ENCODE data around the gene GFER.

The GFER gene

GRCh38 chr16:1974157-1975070 is 9.6 kb upstream of the GFER start:
- in situ Hi-C loops (cut with MboI; ENCODE audit: low sequenced_read_pairs) = no loop called here

GRCh38 chr16:1975432-1976215 is 8.4 kb upstream of the GFER start:
- in situ Hi-C loops (cut with MboI; ENCODE audit: low sequenced_read_pairs) = no loop called here

GRCh38 chr16:1976216-1976520 is 7.8 kb upstream of the GFER start:
- in situ Hi-C loops (cut with MboI; ENCODE audit: low sequenced_read_pairs) = no loop called here

GRCh38 chr16:1976951-1977874 is 6.8 kb upstream of the GFER start:
- in situ Hi-C loops (cut with MboI; ENCODE audit: low sequenced_read_pairs) = no loop called here

- in situ Hi-C loops (cut with MboI; ENCODE audit: low sequenced_read_pairs) = no loop called here
These were observed 6.1 kb upstream of the GFER start for GRCh38 chr16:1977875-1978268.

- in situ Hi-C loops (cut with MboI; ENCODE audit: low sequenced_read_pairs) = no loop called here
These were observed 5.4 kb upstream of the GFER start for GRCh38 chr16:1978476-1979120.

GRCh38 chr16:1979271-1980029 is 4.5 kb upstream of the GFER start:
- in situ Hi-C loops (cut with MboI; ENCODE audit: low sequenced_read_pairs) = no loop called here

- in situ Hi-C loops (cut with MboI; ENCODE audit: low sequenced_read_pairs) = no loop called here
These were observed 3.8 kb upstream of the GFER start for GRCh38 chr16:1980030-1980769.

GRCh38 chr16:1980770-1981087 is 3.3 kb upstream of the GFER start:
- in situ Hi-C loops (cut with MboI; ENCODE audit: low sequenced_read_pairs) = no loop called here

GRCh38 chr16:1981398-1981836 is 2.6 kb upstream of the GFER start, which contains the start of gene NOXO1:
TSS of gene NOXO1 (minus strand) at chr16:1981469. CDS start at chr16:1981179, 290 bp downstream.
- in situ Hi-C loops (cut with MboI; ENCODE audit: low sequenced_read_pairs) = no loop called here

GRCh38 chr16:1982013-1982433 is 2.0 kb upstream of the GFER start:
- in situ Hi-C loops (cut with MboI; ENCODE audit: low sequenced_read_pairs) = no loop called here

GRCh38 chr16:1982991-1983543 is 926 bp upstream of the GFER start:
- in situ Hi-C loops (cut with MboI; ENCODE audit: low sequenced_read_pairs) = no loop called here

GRCh38 chr16:1984347-1985225 is 593 bp downstream of the GFER start:
- in situ Hi-C loops (cut with MboI; ENCODE audit: low sequenced_read_pairs) = no loop called here

- in situ Hi-C loops (cut with MboI; ENCODE audit: low sequenced_read_pairs) = no loop called here
These were observed 1.6 kb downstream of the GFER start for GRCh38 chr16:1985466-1986150.

- in situ Hi-C loops (cut with MboI; ENCODE audit: low sequenced_read_pairs) = no loop called here
These were observed 3.2 kb downstream of the GFER start for GRCh38 chr16:1987198-1987597.

GRCh38 chr16:1989209-1990100 is 5.5 kb downstream of the GFER start, which contains the start of gene SYNGR3:
TSS of gene SYNGR3 (plus strand) at chr16:1989970. CDS start at chr16:1990103, 133 bp downstream.
- in situ Hi-C loops (cut with MboI; ENCODE audit: low sequenced_read_pairs) = no loop called here
